Measurements from ENCODE around the gene CAPN5. TPM values are rescaled to one million over a fixed set of nuclear protein-coding genes. Genes with fewer than 3 reads are reported as not detected.

Gene CAPN5
- polyA plus RNA-seq, 12 donors, result 7.9 to 29.4 (median 11.0) TPM; not detected in 1

DNA sequence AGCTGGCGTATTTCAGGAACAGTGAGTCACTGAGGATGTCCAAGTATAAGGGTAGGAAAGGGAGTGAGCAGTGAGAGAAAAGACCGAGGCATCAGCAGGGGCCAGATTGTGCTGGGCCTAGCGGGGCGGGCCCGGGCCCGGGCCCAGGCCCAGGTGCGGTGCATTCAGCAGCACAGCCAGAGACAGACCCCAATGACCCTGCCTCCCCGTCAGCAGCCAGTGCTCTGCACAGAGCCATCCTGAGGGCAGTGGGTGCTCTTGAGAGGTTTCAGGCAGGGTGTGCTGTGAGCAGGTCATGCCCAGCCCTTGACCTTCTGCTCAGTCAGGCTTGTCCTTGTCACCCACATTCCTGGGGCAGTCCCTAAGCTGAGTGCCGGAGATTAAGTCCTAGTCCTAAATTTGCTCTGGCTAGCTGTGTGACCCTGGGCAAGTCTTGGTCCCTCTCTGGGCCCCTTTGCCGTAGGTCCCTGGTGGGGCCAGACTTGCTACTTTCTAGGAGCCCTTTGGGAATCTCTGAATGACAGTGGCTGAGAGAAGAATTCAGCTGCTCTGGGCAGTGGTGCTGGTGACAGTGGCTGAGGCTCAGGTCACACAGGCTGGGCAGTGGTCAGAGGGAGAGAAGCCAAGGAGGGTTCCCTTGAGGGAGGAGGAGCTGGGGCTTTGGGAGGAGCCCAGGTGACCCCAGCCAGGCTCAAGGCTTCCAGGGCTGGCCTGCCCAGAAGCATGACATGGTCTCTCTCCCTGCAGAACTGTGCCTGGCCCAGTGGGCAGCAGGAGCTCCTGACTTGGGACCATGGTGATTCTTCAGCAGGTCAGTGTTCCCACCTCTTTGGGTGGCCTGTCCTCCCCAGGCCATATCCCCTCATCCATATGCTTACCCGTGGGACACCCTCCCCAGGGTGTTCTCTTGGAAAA, 63.3 kb downstream of the CAPN5 start:
- no peak for DNase-seq

DNA sequence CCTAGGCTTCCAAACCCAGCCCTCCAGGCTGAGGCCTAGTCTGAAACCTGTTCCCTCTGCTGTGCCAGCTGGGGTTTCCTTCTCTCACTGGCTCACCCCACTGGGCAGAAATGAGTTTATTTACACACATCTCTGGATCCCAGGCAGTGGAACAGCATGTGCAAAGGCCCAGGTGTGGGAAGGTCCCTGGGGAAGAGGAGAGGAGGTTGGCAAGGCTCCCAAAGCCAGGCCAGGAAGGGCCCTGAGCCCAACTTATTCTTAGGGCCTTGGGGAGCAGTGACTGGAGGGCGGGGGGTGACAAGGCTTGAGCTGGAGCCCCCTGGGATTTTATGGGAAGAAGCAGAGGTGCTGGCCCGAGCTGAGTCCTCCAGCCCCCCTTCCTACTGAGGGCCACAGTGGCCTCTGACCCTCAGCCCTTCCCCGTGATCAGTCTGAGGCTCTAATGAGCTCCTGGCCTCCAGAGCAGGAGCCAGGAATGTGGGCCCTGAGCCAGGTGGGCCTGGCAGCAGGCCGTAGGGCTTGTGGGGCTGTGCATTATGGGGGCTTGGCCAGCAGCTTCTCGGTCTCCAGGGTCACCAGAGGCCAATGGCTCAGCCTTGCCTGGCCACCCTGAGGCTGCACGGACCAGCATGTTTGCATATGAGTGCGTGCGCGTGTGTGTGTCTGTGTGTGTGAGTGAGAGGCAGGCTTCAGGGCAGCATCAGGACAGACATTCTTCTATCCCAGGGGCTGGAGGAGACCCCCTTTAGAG, 64.2 kb downstream of the CAPN5 start:
- peak; percentile 45 for DNase-seq

DNA sequence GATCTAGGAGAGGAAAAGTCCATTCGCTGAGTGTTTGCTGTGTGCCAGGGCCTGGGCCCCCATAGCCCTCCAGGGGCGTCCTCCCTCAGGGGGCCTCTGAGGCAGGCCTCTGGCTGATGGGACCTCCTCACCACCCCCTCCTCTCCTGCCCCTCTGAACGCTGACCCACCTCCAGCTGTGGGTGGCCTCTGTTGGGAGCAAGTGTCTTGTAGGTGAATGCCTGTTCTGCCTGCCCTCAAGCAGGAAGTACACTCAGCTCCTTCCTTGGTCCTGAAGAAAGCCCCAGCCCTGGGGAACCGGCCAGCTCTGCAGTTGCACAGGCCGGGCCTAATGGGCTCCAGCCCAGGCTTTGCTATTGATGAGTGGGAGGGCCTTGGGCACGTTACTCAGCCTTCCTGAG, 64.8 kb downstream of the CAPN5 start:
- DNase-seq, result no peak

DNA sequence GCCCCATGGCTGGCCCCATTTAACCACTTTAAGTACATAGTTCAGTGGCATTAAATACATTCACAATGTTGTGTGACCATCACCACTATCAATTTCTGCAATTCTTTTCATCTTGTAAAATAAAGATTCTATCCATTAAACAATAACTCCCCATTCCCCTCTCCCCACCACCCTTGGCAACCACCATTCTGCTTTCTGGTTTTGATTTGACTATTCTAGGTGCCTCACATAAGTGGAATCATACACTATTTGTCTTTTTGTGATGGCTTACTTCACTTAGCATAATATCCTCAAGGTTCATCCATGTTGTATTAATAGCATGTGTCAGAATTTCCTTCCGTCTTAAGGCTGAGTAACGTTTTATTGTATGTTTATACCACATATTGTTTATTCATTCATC, 68.3 kb downstream of the CAPN5 start:
- DNase-seq, result no peak

DNA sequence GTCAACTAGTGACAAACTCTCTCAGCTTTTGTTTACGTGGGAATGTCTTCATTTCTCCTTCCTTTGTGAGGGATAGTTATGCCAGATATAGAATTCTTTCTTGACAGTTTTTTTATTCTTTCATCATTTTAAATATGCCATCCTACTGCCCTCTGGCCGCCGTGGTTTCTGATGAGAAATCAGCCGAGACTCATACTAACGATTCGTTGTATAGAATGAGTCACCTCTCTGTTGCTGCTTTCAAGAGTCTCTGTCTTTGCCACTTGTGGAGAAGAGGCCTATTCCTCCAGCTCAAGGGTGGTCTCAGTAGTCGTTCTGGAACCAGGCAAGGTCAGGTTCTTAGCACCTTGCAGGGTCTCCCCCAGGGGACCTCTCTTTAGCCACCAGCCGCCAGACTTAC, 69.3 kb downstream of the CAPN5 start:
- DNase-seq, result no peak

DNA sequence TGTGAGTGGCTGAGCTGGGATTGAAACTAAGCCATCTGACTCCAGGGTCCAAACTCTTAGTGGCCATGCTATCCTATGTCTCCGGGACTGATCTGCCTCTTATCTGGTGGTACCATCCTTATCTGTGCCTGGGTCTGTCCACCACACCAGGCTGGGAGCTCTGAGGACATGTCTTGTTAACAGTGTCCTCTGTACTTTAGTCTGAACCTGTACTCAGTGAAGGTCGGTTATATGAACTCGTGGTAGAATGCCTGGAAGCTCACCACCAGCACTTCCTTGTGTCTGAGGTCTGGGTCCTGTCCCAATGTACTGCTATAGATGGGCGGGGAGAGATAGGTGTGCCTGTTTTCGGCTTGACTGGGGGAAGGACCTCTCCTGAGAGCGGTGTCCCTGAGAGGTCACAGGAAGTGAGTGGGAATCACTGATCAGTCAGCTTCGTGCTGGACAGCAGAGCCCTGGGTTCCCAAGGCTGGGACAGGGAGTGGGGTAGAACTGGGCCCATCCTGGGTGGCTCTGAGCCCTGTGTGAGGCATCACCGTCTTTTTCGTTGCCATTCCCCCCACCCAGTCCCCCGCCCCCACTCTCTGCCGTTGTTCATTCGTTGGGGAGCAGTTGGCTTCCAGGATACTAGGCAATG, 70.1 kb downstream of the CAPN5 start:
- DNase-seq, result no peak

DNA sequence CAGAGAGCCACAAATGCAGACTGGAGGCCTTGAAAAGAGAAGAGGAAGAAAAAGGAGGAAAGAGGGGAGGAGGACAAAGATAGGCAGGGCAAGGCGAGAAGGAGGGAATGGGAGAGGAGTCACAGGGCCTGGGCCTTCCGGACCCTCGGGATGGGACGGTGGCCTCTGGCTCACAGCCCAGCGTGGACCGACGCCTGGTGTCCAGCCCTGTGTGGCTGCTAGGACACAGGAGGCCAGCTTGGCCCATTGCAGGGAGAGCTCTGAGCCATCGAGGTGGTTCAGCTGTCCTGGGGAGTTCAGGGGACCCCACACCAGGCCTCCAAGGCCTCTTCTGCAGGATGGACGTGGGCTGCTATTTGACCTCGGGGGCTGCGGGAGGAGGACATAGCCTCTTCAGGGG, 70.7 kb downstream of the CAPN5 start:
- DNase-seq, result no peak

DNA sequence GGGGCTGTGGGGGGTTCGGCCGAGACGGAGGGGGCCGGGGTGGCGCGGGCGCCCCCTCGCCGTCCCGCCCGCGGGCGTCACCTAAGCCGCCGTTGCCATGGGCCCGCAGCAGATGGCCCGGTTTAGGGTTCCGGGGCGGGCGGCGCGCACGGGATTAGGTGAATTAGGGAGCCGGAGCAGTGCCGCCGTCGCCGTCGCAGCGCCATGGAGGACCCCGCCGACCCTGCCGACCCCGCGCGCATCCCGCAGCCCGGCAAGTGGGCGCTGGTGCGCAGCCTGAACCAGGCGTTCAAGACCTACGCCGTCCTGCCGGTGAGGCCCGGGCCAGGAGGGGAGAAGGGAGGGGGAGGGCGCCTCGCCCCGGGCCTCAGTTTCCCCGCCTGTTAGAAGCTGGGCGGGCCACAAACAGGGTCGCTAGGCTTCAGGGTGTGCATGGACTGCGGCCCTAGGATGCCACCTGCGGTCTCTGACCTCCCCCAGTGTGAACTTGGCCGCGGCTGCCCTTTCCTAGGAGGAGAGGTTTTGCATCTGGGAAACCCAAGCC, 71.4 kb downstream of the CAPN5 start:
- no peak for DNase-seq

DNA sequence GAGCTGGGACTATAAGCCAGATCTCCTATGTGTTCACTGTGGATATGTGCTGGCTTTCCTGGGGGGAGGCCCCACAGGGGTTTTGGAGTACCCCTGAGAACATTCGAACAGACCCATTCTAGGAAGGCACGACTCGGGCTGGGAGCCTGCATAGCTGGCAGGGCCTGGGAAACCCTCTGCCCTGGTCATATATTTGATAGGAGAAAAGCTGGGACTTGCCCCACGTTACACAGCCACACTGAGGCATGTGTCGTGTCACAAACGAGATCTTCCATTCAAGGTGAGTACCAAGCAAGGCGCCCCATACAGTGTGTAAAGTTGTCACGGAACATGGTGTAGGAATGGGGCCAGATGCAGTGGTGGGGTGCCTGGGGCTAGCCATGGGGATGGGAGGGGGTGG, 72.4 kb downstream of the CAPN5 start:
- no peak for DNase-seq

DNA sequence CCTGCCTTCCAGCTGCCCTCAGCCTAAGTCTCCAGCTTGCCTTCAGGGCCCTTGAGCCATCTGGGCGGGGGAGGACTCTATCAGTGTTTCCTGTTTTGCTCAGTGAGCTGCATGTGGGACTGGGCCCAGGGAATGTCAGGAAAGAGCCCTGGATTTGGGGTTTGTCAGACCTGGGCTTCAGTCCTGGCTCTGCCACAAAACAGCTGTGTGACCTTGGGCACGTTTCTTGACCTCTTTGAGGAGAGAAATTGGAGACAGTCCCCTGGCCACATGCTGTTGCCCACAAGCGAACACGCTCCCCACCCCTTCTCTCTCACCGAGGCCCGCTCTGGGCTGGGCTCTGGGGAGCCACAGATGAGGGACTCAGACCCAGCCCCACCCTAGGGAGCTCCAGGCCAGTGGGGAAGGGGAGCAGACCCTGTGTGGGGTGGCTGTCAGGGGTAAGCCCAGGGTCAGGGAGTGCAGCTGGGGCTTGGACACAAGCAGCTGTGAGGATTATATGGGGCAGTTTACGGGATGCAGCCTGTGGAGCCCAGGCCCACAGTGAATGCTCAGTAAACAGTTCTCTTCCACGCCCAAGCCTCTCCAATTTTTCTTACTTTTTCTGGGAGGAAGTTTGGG, 73.6 kb downstream of the CAPN5 start:
- peak; percentile 25 for DNase-seq

DNA sequence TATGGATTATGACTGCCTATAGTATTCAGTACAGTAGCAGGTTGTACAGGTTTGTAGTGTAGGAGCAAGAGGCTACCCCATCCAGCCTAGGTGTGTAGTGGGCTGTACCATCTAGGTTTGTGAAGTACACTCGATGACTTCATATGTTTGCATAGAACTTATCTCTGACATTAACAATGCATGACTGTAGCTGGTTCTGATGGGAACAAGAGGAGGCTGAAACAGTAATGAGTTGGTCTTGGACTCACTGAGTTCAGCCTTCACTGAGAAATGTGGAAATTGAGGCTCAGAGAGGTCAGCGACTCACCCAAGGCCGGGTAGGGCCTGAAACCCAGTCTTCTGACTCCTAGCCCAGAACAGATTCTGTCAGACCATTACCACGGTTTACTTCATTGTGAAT, 74.3 kb downstream of the CAPN5 start:
- DNase-seq, result no peak

DNA sequence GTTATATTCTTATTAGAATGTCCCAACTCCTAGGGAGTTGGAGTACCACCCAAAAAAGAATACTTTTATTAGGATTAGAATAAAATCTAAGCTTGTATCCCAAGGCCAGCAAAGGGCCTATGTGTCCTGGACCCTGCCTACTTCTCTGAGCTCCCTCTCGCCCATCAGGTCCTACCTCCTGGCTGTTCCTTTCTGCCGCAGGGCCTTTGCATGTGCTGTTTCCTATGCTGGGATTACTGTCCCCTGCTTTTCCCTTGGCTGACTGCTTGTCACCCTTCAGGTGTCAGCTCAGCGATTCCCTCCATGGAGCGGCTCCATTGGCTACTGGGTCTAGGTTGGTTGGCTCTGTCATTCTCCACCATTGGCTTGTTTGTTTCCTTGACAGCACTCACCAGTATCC, 74.7 kb downstream of the CAPN5 start:
- DNase-seq, result no peak

DNA sequence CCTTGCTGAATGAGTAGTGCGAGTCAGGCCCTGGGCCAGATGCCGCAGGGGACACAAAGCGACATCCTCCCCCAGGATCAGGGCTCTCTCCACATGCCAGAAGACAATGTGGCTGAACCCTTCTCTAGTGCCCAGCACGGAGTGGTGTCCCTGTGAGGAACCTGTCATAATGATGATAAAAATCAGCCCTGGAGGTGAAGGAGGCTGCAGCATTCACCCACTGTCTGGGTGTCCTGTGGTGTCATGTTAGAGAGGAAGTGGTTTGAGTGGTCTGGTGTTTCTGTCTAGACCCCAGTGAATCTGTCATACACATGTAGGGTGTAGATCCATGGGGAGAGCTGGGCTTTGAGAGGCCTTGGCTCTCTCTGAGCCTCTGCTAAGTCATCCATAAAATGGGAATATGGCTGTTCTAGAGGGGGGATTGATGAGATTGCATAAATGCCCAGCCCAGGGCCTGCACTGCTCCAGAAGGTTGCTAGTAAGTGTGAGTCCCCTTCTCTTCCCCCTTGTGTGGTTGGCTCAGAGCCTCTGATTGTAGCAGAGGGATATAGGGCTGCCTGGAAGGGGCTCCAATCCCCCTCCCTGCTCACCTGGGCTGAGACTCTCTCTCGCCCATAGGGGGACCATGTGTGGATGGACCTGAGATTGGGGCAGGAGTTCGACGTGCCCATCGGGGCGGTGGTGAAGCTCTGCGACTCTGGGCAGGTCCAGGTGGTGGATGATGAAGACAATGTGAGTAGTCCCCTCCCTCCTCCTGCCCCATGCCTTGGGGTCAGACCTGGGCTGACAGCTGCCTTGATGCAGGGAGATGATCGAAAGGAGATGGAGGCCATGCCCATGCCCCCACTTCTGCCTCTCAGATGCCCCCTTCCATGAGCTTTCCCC, 75.6 kb downstream of the CAPN5 start:
- DNase-seq, result no peak

DNA sequence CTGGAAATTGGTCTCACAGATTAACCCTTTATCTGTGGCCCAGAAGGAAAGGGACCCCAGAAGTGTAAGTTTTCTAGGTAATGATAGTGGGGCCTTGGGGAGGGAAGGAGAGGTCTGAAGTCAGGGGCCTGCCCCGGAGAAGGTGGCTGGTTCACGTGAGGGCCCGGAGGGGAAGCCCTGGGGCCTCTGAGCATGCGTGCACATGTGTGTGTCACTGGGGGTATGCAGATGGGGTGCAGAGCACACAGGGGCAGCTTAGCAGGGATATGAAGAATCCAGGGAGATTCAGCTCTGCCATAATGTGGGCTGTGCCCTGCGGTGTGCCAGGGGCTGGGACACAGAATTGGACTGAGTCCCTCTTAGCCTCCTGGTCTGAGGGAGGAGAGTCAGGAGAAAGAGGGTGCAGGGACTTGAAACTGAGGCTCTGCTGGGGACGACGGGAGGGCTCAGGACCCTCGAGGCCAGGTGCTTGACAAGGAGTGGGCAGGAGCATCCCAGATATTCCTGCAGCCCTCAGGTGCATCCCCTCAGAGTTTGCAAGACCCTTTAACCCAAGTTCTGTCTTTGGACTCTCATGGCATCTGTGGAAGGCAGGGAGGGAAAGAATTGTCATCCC, 76.7 kb downstream of the CAPN5 start:
- no peak for DNase-seq

DNA sequence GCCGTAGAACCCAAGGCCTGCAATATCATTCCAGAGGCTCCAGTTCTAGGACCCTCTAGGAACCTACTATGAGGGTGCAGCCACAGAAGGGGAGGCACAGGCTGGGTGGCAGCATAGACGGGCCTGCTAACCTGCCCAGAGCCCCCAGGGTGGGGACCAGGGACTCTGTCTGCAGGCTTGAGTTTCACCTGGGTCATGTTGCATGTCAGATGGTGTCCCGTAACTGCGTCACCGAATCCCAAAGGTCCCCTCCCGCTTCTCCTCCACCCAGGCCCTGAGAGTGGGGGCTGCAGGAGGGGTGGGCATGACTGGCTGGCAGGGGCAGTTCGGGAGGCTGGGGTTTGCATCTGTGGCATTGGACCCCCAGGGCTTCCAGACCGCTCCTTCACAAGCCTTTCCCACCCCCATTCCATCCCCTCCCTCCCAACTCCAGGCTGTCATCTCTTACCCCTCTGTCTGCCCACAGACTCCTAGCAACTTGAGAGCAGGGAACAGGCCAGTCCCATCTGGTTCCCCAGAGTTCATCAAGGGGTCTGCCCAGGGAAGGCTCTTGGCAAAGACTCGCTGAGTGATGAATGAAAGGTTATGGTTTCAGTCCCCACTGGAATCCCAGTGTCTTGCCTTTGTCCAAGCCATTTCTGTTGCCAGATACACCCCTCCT, 77.6 kb downstream of the CAPN5 start:
- DNase-seq, result no peak

DNA sequence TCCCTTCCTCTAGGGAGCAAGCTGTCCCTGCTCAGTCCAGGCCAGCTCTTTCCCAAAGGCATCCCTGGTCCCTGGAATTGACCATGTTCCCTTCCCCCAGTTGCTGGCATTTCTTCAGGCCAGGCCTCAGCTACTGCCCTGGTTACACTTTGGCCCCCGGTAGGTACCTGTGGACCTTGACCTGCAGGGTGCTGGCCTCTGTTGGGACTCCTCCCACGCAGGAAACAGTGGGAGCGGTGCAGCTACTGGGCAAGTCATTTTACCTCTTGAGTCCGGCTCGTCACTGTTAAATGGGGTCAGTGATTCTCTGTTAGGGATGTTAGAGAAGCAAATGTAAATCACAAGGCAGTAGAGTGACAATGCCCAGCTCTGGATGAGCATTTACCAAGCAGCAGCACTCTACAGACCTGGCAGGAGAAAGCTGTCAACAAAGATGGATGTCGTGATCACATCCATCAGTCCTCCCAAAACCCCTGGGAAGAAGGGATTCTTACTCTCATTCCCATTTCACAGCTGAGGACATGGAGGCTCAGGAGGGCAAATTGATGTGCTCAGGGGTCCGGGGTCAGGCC, 78.2 kb downstream of the CAPN5 start:
- no peak for DNase-seq

DNA sequence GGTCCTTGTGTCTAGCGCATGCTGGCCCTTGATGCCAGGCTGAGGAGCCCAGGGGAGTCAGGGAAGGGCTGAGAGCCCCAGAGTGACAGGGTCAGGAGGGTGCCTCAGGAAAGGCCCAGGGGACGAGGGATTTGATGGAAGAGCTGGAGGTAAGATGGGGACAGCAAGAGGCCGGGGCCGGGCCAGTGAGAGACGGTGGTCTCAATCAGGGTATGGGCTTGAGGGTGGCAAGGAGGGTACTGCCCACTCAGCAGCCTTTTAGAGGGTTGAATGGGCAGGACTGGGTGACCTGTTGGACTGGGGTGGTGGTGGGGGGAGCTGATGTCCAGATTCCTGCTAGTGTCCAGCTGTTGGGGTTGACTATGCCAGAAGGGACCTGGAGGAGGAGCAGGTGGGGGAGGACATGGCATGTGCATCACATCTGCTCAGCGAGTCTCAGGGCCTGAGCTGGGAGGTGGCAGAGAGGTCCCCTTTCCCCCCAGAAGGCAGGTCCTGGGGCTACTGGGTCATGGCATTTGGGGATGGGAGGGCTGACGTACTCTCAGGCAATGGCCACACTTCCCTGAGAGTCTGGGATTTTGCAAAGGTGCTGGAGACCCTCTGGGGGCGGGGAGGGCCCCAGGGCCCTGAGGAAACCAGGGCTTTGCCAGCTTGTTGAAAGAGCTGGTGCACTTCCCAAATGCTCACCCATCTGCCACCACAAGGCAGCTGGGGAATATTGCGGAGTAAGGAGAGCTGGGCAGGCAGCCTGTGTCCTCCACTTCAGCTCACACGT, 79.7 kb downstream of the CAPN5 start:
- no peak for DNase-seq

DNA sequence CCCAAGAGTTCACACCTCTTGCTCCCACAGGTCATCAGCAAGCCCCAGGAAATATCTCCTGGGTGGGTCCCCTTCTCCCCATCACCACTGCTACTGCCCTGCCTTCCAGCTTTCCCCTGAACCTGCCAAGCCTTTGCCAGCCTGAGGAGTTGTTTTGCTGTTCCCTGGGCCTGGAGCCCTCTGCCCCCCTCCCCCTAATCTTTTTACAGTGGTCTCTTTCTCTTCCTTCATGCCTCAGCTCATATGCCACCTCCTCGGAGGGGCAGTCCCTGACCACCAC, 80.2 kb downstream of the CAPN5 start:
- DNase-seq, result no peak

Measured in muscle of arm (tissue), 12 donors.